Memory B cell (primary cell): ENCODE data around the gene TRIM60.
"Not testable (repeated sequence)": the region's sequence is repeated elsewhere in the genome, so short reads cannot be mapped to it uniquely, and the experiment has no call there.

ENCODE experiments used
- ATAC-seq: fragments of 150-1000 bp; cut with Tn5 transposase; 2 replicates; pipeline ENCODE4 v1.10.0; 2021; ENCODE audit warnings: low read depth, mild to moderate bottlenecking, moderate library complexity
- DNase-seq, 2 donors: peaks; one replicate each; pipeline ENCODE4 v3.0.0; 2022; ENCODE audit warnings: low spot score in 2 of 2
- H3K27ac Mint-ChIP-seq: one replicate; pipeline ENCODE4 v1.8.0; 2022; ENCODE audit warnings: mild to moderate bottlenecking, moderate library complexity, mixed read lengths
- H3K27me3 Mint-ChIP-seq: one replicate; pipeline ENCODE4 v1.8.0; 2022; ENCODE audit warnings: mixed read lengths
- H3K36me3 Mint-ChIP-seq: one replicate; pipeline ENCODE4 v1.8.0; 2022; ENCODE audit warnings: mild to moderate bottlenecking, mixed read lengths
- H3K4me1 Mint-ChIP-seq: one replicate; pipeline ENCODE4 v1.8.0; 2022; ENCODE audit warnings: mixed read lengths
- H3K4me3 Mint-ChIP-seq: one replicate; pipeline ENCODE4 v1.8.0; 2022; ENCODE audit warnings: mild to moderate bottlenecking, moderate library complexity, mixed read lengths
- H3K9me3 Mint-ChIP-seq: one replicate; pipeline ENCODE4 v1.8.0; 2022; ENCODE audit warnings: mixed read lengths

Gene TRIM60

DNA sequence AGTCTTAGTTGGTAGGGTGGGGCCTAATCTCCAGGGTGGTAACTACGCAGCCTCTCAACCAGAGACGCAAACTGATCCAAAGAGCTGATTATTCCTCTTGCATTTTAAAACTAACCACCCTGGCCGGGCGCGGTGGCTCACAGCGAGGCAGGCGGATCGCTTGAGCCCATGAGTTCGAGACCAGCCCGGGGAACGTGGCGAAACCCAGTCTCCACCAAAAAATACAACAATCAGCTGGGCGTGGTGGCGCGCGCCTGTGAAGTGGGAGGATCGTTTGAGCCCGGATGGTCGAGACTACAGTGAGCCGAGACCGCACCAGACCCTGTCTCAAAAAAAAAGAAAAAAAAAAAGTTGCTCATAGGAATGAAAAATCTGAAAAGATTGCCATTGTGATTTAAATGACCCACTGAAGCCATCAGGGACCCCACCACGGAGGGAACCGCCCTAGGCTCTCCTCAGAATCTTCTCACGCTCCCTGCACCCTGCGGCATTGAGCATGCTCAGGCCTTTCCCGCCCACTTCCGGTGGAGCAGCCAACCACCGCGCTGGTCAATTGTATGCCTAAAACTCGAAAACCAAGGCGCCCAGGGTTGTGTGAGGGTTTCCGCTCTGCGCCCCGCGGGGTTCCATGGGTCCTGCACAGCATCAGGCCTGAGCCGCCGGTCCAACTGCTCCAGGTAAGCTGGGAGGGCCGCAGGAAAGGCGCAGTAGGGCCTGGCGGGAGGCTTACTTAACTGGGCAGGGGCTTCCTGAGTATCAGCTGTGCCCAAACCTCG, at the start of gene TRIM60:
Gene TRIM60, plus strand, starts transcription at position 564 of the 776 bp plus-strand sequence. CDS start 8,074 bp downstream, outside the sequence.
- ATAC-seq (no peak), DNase-seq (no peak)
- peaks cover 1% of the 10 kb centered on the region for H3K27me3 Mint-ChIP-seq
- no peaks in the 10 kb centered on the region for H3K4me1 Mint-ChIP-seq
- H3K36me3 Mint-ChIP-seq = no peaks in the 10 kb centered on the region
- H3K9me3 Mint-ChIP-seq = no peaks in the 10 kb centered on the region
- H3K4me3 Mint-ChIP-seq = no peak within 1 kb of the TSS
- H3K27ac Mint-ChIP-seq = no peak within 1 kb of the TSS

DNA sequence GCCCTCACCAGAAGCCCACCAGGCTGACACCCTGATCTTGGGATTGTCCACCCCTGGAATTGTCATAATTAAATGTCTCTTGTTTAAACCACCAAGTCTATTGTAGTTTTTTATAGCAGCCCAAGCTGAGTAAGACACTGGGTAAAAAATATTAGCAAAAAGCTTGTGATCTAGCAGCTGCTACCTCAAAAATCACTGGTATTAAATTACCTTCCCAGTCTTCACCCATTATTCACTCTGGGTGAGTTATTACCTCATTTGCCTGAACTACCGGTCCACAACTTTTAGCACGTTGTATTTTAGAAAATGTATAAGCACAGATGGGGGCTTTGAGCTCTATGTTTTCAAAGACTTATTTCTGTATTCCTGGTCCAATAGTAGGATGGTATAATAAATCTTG, 42.3 kb upstream of the TRIM60 start:
- no peak for ATAC-seq
- Mint-ChIP-seq H3K9me3 (no peaks in the 10 kb centered on the region), H3K36me3 (no peaks in the 10 kb centered on the region), H3K4me3 (no peak overlapping the region), H3K4me1 (no peaks in the 10 kb centered on the region), H3K27ac (no peak overlapping the region), H3K27me3 (peaks cover 4% of the 10 kb centered on the region)
- no peak for DNase-seq

DNA sequence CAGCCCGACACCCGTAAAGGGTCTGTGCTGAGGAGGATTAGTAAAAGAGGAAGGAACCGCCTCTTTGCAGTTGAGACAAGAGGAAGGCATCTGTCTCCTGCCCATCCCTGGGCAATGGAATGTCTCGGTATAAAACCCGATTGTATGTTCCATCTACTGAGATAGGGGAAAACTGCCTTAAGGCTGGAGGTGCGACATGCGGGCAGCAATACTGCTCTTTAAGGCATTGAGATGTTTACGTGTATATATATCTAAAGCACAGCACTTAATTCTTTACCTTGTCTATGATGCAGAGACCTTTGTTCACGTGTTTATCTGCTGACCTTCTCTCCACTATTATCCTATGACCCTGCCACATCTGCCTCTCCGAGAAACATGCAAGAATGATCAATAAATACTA, 41.0 kb upstream of the TRIM60 start:
- H3K36me3 Mint-ChIP-seq, H3K27me3 Mint-ChIP-seq, H3K27ac Mint-ChIP-seq, H3K9me3 Mint-ChIP-seq, ATAC-seq, H3K4me3 Mint-ChIP-seq, DNase-seq, H3K4me1 Mint-ChIP-seq: not testable (repeated sequence)

DNA sequence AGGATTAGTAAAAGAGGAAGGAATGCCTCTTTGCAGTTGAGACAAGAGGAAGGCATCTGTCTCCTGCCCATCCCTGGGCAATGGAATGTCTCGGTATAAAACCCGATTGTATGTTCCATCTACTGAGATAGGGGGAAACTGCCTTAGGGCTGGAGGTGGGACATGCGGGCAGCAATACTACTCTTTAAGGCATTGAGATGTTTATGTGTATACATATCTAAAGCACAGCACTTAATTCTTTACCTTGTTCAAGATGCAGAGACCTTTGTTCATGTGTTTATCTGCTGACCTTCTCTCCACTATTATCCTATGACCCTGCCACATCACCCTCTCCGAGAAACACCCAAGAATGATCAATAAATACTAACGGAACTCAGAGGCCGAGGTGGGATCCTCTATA, 35.7 kb upstream of the TRIM60 start:
- DNase-seq, H3K4me1 Mint-ChIP-seq, ATAC-seq, H3K4me3 Mint-ChIP-seq, H3K9me3 Mint-ChIP-seq, H3K27me3 Mint-ChIP-seq, H3K36me3 Mint-ChIP-seq, H3K27ac Mint-ChIP-seq: not testable (repeated sequence)

DNA sequence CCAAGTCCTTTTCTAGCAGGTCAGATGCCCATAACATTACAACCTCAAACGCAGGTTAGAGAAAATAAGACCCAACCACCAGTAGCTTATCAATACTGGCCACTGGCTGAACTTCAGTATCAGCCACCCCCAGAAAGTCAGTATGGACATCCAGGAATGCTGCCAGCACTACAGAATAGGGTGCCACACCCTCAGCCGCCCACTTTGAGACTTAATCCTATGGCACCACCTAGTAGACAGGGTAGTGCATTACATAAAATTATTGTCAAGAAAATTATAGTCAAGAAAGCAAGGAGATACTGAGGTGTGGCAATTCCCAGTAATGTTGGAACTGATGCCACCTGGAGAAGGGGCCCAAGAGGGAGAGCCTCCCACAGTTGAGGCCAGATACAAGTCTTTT, 34.5 kb upstream of the TRIM60 start:
- ATAC-seq = no peak
- H3K27ac Mint-ChIP-seq = no peak overlapping the region
- no peaks in the 10 kb centered on the region for H3K36me3 Mint-ChIP-seq
- H3K4me1 Mint-ChIP-seq = no peaks in the 10 kb centered on the region
- no peaks in the 10 kb centered on the region for H3K9me3 Mint-ChIP-seq
- no peak overlapping the region for H3K4me3 Mint-ChIP-seq
- DNase-seq = no peak
- H3K27me3 Mint-ChIP-seq = peaks cover 7% of the 10 kb centered on the region

DNA sequence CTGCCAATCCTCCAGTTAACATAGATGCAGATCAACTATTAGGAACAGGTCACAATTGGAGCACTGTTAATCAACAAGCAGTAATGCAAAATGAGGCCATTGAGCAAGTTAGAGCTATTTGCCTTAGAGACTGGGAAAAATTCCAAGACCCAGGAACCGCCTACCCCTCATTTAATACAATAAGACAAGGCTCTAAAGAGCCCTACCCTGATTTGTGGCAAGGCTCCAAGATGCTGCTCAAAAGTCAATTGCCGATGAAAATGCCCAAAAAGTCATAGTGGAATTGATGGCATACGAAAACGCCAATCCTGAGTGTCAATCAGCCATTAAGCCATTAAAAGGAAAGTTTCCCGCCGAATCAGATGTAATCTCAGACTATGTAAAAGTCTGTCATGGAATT, 33.9 kb upstream of the TRIM60 start:
- Mint-ChIP-seq H3K4me1 (no peaks in the 10 kb centered on the region), H3K9me3 (no peaks in the 10 kb centered on the region), H3K36me3 (no peaks in the 10 kb centered on the region), H3K4me3 (no peak overlapping the region), H3K27me3 (peaks cover 7% of the 10 kb centered on the region), H3K27ac (no peak overlapping the region)
- no peak for ATAC-seq
- no peak for DNase-seq

DNA sequence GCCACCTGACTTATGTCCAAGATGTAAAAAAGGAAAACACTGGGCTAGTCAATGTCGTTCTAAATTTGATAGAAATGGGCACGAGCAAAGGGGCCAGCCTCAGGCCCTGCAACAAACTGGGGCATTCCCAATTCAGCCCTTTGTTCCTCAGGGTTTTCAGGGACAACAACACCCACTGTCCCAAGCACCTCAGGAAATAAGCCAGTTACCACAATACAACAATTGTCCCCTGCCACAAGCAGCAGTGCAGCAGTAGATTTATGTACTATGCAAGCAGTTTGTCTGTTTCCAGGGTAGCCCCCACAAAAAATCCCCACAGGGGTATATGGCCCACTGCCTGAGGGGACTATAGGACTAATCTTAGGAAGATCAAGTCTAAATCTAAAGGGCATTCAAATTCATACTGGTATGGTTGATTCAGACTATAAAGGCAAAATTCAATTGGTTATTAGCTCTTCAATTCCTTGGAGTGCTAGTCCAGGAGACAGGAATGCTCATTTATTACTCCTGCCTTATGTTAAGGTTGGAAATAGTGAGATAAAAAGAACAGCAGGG, 33.2 kb upstream of the TRIM60 start:
- H3K4me3 Mint-ChIP-seq, H3K4me1 Mint-ChIP-seq, ATAC-seq, H3K27ac Mint-ChIP-seq, DNase-seq, H3K36me3 Mint-ChIP-seq, H3K9me3 Mint-ChIP-seq, H3K27me3 Mint-ChIP-seq: not testable (repeated sequence)

DNA sequence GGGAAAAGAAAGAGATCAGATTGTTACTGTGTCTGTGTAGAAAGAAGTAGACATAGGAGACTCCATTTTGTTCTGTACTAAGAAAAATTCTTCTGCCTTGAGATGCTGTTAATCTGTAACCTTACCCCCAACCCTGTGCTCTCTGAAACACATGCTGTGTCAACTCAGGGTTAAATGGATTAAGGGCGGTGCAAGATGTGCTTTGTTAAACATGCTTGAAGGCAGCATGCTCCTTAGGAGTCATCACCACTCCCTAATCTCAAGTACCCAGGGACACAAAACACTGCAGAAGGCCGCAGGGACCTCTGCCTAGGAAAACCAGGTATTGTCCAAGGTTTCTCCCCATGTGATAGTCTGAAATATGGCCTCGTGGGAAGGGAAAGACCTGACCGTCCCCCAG, 29.8 kb upstream of the TRIM60 start:
- H3K9me3 Mint-ChIP-seq, H3K4me3 Mint-ChIP-seq, ATAC-seq, H3K36me3 Mint-ChIP-seq, DNase-seq, H3K4me1 Mint-ChIP-seq, H3K27ac Mint-ChIP-seq: not testable (repeated sequence)
- peaks cover 14% of the 10 kb centered on the region for H3K27me3 Mint-ChIP-seq

DNA sequence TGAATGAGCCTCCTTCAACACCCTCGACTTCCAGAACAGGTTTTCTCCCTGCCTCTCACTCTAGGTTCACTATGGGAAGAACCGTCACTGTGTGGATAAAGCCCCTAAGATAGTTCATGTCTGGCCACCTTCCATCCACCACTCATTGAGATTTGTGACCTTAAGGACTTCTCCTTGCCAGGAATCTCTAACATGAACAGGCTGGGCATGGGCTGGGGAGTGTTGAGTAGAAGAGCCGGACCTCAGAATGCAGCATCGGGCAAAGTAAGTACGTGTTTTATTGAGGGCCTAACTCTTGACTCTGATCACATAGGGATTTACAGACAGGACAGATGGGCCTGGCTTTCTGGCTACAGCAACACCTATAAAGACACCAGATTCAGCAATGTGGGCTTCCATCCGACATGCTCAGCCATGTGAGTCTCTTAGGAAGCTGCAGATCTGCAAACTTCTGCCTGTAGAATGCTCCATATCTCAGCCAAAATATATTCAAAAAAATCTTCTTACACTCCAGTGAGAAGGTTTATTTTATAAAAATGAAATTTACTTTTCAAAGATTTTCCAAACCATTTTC, 26.4 kb upstream of the TRIM60 start:
- Mint-ChIP-seq H3K4me3 (no peak overlapping the region), H3K27me3 (peaks cover 11% of the 10 kb centered on the region), H3K27ac (no peak overlapping the region), H3K9me3 (no peaks in the 10 kb centered on the region), H3K4me1 (no peaks in the 10 kb centered on the region), H3K36me3 (no peaks in the 10 kb centered on the region)
- no peak for ATAC-seq
- DNase-seq = no peak

DNA sequence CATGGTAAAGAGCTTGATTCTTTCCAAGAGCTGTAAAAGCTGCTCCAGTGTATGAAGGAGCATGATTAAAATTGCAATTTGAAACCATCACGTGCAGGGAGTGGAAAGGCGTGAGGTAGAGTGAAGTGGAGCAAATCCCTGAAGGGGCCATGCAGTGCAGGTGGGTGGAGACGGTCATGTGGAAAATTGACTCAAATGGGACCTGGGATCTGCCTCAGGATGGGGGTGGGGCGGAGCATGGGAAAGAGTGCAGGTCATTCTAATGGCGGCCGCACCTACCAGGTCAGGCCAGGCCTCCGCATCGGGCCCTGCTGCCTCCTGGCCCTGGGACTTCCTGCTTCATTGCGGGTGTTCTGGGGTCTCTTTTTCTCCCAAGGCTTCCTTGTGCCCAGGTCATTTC, 25.3 kb upstream of the TRIM60 start:
- H3K9me3 Mint-ChIP-seq = no peaks in the 10 kb centered on the region
- no peak for ATAC-seq
- DNase-seq = no peak
- no peaks in the 10 kb centered on the region for H3K36me3 Mint-ChIP-seq
- no peak overlapping the region for H3K4me3 Mint-ChIP-seq
- no peaks in the 10 kb centered on the region for H3K4me1 Mint-ChIP-seq
- no peak overlapping the region for H3K27ac Mint-ChIP-seq
- H3K27me3 Mint-ChIP-seq = peaks cover 11% of the 10 kb centered on the region

DNA sequence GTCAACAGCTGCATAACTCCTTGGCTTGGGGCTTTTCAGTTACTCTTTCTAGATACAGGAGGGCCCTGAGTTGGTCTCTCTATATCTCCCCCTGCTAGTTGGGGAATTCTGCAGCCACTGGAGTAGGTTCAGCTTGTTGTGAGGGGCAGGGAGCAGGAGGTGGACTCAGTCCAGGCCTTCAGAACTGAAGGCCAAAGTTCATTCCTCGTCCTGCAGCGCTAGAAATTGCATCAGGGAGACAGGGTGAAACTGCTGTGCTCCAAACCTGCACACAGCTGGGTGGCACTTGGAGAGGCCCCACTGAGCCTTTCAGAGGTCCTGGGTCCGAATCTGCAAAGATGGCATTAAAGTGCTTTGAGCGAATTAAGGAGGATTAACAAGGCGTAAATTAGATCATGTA, 24.9 kb upstream of the TRIM60 start:
- no peak overlapping the region for H3K4me3 Mint-ChIP-seq
- DNase-seq (no peak), ATAC-seq (no peak)
- no peaks in the 10 kb centered on the region for H3K9me3 Mint-ChIP-seq
- H3K4me1 Mint-ChIP-seq = no peaks in the 10 kb centered on the region
- no peaks in the 10 kb centered on the region for H3K36me3 Mint-ChIP-seq
- no peak overlapping the region for H3K27ac Mint-ChIP-seq
- H3K27me3 Mint-ChIP-seq = peaks cover 11% of the 10 kb centered on the region

DNA sequence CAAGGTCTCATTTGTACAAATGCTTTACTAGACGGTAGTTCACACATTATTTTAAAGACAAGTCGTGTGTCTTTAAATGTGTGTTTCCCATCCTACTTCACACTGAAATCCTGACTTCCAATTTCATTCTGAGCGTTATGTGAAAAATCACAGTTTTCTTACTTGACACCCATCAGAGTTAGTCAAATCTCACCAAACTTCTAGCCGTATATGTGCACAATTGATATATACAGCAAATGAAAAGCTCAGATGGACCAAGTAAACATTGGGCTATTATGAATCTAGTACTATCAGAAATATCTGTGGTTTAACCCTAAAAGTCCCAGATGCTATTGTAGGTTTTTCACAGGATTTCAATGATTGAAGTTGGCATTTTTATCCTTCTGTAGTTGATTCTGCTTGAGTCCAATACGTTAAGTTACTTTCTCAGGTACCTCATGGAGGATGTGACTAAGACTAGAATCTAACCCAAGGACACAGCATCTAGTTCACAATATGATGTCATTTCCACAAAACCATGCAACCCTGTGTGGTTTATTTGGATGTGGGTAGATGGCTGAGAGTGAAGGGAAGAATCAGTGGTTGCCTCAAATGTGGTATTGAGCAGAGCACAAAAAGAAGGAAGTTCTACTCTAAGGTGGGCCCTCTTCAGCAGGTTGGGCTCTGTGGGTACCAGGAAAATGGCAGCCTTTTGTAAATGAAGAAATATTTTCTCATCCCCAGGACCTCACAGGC, 22.1 kb upstream of the TRIM60 start:
- Mint-ChIP-seq H3K36me3 (no peaks in the 10 kb centered on the region), H3K9me3 (no peaks in the 10 kb centered on the region), H3K27ac (no peak overlapping the region), H3K27me3 (peaks cover 13% of the 10 kb centered on the region), H3K4me1 (no peaks in the 10 kb centered on the region), H3K4me3 (no peak overlapping the region)
- no peak for DNase-seq
- ATAC-seq = no peak

DNA sequence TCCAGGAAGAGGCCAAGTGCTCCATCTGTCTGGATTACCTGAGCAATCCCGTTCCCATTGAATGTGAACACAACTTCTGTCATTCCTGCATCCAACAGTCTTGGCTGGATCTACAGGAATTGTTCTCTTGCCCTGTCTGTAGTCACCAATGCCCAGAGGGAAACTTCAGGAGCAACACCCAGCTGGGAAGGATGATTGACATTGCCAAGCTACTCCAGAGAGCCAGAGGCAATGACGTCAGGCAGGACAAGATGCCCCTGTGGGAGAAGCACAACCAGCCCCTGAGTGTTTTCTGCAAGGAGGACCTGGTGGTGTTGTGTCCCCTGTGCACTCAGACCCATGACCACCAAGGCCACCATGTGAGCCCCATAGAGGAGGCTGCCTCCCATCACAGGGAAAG, 21.3 kb upstream of the TRIM60 start:
- no peak for ATAC-seq
- H3K36me3 Mint-ChIP-seq = no peaks in the 10 kb centered on the region
- H3K27me3 Mint-ChIP-seq = peaks cover 9% of the 10 kb centered on the region
- no peak overlapping the region for H3K27ac Mint-ChIP-seq
- no peaks in the 10 kb centered on the region for H3K9me3 Mint-ChIP-seq
- DNase-seq = no peak
- no peak overlapping the region for H3K4me3 Mint-ChIP-seq
- H3K4me1 Mint-ChIP-seq = no peaks in the 10 kb centered on the region

DNA sequence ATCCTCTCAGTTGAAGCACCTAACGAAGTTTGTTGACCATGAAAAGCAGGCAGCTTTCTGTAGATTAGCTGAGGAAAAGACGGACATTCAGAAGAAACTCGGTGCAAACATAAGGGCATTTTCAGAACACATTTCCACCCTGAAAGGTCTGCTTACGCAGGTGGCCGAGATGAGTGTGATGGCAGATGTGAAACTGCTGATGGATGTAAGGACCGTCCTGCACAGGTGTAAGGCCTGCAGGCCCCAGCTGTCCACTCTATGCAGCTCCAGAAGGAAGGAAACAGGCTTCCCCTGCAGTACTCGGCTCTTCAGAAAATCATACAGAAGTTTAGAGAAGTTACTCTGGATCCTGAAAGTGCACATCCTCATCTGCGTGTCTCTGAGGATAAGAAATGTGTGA, 20.8 kb upstream of the TRIM60 start:
- H3K4me1 Mint-ChIP-seq = no peaks in the 10 kb centered on the region
- no peaks in the 10 kb centered on the region for H3K9me3 Mint-ChIP-seq
- no peak overlapping the region for H3K27ac Mint-ChIP-seq
- H3K36me3 Mint-ChIP-seq = no peaks in the 10 kb centered on the region
- ATAC-seq (no peak), DNase-seq (no peak)
- H3K4me3 Mint-ChIP-seq = no peak overlapping the region
- peaks cover 9% of the 10 kb centered on the region for H3K27me3 Mint-ChIP-seq
